GM12865 (cell line): ENCODE data around the gene GCSAML.

Experiments
- DNase-seq: peaks from one replicate; pipeline ENCODE4 v3.0.0; 2010; ENCODE audit warnings: low read depth
- H3K4me3 ChIP-seq: 2 replicates; pipeline ENCODE4 v1.5.1; 2011; ENCODE audit warnings: mild to moderate bottlenecking, low read depth, low read length, control low read depth
- TF ChIP-seq, protein P1 (sequence below): IDR thresholded peaks from 2 replicates; pipeline ENCODE4 v1.5.1; 2011; ENCODE audit warnings: low read length, control low read depth, low read depth, inconsistent platforms; ENCODE audit not compliant: insufficient read depth; ENCODE audit errors: missing control alignments

GCSAML gene

GRCh38 chr1:247613405-247613804, 64.5 kb downstream of the GCSAML start:
- no peak for DNase-seq
- TF ChIP-seq, protein P1, sequence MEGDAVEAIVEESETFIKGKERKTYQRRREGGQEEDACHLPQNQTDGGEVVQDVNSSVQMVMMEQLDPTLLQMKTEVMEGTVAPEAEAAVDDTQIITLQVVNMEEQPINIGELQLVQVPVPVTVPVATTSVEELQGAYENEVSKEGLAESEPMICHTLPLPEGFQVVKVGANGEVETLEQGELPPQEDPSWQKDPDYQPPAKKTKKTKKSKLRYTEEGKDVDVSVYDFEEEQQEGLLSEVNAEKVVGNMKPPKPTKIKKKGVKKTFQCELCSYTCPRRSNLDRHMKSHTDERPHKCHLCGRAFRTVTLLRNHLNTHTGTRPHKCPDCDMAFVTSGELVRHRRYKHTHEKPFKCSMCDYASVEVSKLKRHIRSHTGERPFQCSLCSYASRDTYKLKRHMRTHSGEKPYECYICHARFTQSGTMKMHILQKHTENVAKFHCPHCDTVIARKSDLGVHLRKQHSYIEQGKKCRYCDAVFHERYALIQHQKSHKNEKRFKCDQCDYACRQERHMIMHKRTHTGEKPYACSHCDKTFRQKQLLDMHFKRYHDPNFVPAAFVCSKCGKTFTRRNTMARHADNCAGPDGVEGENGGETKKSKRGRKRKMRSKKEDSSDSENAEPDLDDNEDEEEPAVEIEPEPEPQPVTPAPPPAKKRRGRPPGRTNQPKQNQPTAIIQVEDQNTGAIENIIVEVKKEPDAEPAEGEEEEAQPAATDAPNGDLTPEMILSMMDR = no peak
- H3K4me3 ChIP-seq = no peak overlapping the region

GRCh38 chr1:247614625-247615024, 65.7 kb downstream of the GCSAML start:
- TF ChIP-seq, protein P1 = no peak
- no peak overlapping the region for H3K4me3 ChIP-seq
- no peak for DNase-seq
